NCI-H510A (cell line): ENCODE results near the gene EIF3J.

Experiments
- DNase-seq: peaks from one replicate; lab custom pipeline; 2025; lab: John Stamatoyannopoulos, UW

The EIF3J gene

DNA sequence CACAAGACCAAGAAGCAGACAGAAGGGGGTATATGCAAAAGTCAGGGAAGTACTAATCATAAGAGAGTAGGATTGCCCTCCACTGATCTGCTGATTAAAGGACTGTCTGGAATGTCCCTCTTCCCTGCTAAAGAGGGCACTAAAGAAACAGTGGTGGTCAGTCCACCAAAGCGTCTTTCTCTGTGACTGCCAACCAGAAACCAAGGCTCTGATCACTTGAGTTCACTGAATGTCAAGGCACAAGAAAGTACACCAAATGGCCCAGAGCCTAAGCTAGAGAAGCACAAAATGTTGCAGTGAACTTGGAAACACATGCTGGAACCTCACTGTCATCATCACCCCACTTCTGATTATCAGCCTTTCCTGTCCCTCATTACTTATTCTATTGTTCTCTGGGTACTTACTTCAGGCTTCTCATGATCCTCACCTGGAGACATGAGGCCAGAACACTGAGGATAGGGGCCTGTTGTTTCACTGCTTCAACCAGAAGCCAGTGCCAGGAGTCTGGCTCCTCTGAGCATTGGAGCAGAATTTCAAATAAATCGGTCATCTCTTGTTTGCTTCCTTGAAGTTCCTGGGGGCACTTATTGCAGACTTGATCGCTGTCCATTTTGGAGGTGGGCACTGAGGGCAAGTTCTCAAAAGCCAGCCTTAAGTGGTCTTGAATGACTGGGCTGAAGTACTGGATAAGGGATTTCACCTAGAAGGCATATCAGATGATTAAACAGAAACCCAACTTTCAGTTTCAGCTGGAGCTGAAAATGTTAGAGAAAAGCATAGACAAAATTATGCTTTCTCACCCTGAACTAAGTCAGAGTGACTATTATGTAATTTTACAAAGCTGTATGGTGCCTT is 58.9 kb downstream of the EIF3J start:
- no peak for DNase-seq

GRCh38 chr15:44596511-44597010 is 59.6 kb downstream of the EIF3J start:
- no peak for DNase-seq

GRCh38 chr15:44598066-44598465 is 61.1 kb downstream of the EIF3J start:
- DNase-seq: no peak

GRCh38 chr15:44598892-44599291 is 61.9 kb downstream of the EIF3J start:
- no peak for DNase-seq

DNA sequence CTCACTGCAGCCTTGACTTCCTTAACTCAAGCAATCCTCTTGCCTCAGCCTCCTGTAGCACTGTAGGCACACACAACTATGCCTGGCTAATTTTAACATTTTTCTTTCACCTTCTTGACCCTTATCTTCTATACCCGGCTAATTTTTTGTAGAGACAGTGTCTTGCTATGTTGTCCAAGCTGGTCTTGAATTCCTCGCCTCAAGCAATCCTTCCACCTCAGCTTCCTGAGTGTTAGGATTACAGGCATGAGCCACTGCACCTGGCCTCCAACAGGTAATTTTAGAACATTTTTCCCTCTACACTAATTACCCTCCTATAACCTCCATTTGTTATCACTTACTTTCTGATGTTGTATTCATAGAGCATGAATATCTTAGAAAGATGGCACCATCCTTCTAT is 66.2 kb downstream of the EIF3J start:
- no peak for DNase-seq

GRCh38 chr15:44606740-44607139 is 69.8 kb downstream of the EIF3J start:
- no peak for DNase-seq
